ENCODE data around the gene PFDN4. TPM values are rescaled to one million over a fixed set of nuclear protein-coding genes. Genes with fewer than 3 reads are reported as not detected.

Gene PFDN4
- total RNA-seq, 4 donors from 2014 or later, result 24.0 to 38.3 (median 31.5) TPM

GRCh38 chr20:54205450-54205849 is 2.4 kb upstream of the PFDN4 start:
- intact Hi-C loops (cut with DNase I), result no loop called here
- H3K36me3 ChIP-seq, result no peaks in the 10 kb centered on the region

DNA sequence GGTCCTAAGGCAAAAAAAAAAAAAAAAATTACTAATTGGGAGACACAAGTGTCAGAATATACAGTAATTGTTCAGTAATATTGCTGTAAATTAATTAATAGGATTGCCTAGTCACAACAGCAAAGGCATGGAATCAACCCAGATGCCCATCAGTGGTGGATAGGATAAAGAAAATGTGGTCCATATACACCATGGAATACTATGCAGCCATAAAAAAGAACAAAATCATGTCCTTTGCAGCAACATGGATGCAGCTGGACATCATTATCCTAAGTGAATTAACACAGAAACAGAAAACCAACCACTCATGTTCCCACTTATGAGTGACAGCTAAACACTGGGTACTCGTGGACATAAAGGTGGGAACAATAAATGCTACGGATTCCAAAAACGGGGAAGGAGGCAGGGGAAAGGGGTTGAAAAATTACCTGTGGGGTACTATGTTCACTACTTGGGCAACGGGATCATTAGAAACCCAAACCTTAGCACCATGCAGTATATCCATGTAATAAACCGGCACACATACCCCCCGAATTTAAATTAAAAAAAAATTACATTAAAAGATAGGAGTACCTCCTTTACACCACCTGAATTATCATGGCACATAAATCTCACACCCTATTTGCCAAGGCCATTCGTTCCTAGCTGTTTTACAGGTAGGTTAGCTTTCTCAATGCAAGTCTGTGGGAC is 689 bp upstream of the PFDN4 start:
- H3K9me3 ChIP-seq, result no peaks in the 10 kb centered on the region
- TF ChIP-seq POLR2A (IDR thresholded peaks at IDR 0.05) (no peak), CTCF (IDR thresholded peaks at IDR 0.05) (no peak)
- WGBS, 2 donors, result 65 to 68% methylated on average over 7 of the region's 7 CpGs
- no peaks in the 10 kb centered on the region for H3K27me3 ChIP-seq
- H3K4me3 ChIP-seq (replicated peaks in 1 of 3), result peak overlapping the region in 1 of 3 donors; percentile 88
- H3K36me3 ChIP-seq, result no peaks in the 10 kb centered on the region
- no peak for DNase-seq
- peak overlapping the region in 2 of 3 donors; percentile 97 to 100 for H3K27ac ChIP-seq
- H3K4me1 ChIP-seq, result peaks cover 8 to 13% of the 10 kb centered on the region in 2 donors
- intact Hi-C loops (cut with DNase I), result no loop called here

More at GRCh38 chr20:54205450-54205849, 2.4 kb upstream of the PFDN4 start:
- Histone ChIP-seq H3K27me3 (no peaks in the 10 kb centered on the region), H3K4me1 (peaks cover 8 to 13% of the 10 kb centered on the region in 2 donors), H3K4me3 (replicated peaks in 1 of 3) (no peak overlapping the region), H3K27ac (no peak overlapping the region), H3K9me3 (no peaks in the 10 kb centered on the region)
- 82 to 88% methylated on average over 8 of the region's 8 CpGs for WGBS, 2 donors
- DNase-seq, result no peak
- TF ChIP-seq CTCF (IDR thresholded peaks at IDR 0.05) (no peak), POLR2A (IDR thresholded peaks at IDR 0.05) (no peak)

DNA sequence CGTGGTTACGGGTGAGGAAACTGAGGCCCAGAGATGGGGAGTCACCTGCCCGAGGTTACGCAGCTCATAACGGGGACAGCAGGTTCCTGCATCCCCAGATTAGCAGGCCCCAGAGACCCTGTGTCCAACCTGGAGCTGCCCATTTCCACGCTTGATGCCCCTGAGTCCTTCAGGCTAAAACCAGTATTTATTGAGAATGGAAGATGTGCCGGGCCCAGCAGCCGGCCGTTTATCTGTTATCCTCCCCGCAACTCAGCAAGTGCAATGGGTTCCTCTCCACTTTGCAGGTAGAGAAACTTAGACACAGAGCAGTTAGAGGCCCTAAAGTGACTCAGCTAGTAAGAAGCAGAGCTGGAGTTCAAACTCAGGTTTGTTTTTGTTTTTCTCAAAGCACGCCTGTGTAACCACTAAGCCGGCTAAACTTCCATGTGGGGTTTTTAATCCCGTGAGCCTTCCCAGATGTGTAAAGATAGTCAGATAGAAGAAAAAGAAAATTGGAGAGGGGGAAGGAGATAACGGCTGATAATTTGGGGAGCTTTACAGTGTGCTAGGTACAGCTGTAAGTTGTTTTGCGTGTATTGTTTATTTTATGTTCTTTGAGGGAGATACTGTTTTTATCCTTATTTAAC is 775 bp downstream of the PFDN4 start:
- WGBS, 2 donors, result 2 to 3% methylated on average over 11 to 12 of the region's 15 CpGs

DNA sequence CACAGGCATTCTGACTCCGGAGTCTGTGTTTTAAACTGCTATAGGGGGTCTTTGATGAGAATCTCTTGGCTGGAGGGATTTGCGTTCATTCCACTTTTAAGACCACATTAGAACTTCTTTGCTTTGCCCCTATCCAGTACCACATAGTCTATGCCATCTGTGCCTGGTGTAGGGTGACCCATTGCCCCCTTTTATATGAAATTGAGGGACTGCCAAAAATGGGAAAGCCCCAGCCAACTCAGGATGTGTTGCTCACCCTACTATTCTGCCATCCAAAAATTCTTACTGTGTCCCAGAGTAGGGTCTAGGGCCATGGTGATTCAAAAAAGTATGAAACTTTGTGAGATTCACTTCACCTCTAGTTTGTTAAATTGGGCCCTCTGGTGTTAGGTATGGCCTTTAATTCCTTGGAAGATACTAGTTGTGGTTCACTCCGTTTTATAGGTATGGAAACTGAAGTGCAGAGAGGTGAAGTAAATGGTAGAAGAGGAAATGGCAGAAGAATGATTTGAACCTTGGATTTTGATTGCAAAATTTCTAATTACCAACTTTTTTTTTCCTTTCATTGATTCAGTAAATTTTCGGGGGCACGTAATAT is 1.4 kb downstream of the PFDN4 start:
- H3K36me3 ChIP-seq, result no peaks in the 10 kb centered on the region
- no peaks in the 10 kb centered on the region for H3K9me3 ChIP-seq
- TF ChIP-seq CTCF (IDR thresholded peaks at IDR 0.05), result no peak
- no peak for TF ChIP-seq POLR2A (IDR thresholded peaks at IDR 0.05)
- H3K4me1 ChIP-seq, result peaks cover 8 to 13% of the 10 kb centered on the region in 2 donors
- no peak overlapping the region for H3K27ac ChIP-seq
- intact Hi-C loops (cut with DNase I), result no loop called here
- no peak for DNase-seq
- WGBS, 2 donors, result 75 to 83% methylated on average over 5 of the region's 5 CpGs
- H3K4me3 ChIP-seq (replicated peaks in 1 of 3), result peak overlapping the region in 1 of 3 donors; percentile 88
- no peaks in the 10 kb centered on the region for H3K27me3 ChIP-seq

More for the DNA sequence above, 775 bp downstream of the PFDN4 start:
- H3K36me3 ChIP-seq, result no peaks in the 10 kb centered on the region
- H3K27ac ChIP-seq, result peak overlapping the region in 2 of 3 donors; percentile 97 to 100
- H3K4me3 ChIP-seq (replicated peaks in 1 of 3), result peak overlapping the region; percentile 87 to 88 (median 88)
- TF ChIP-seq CTCF (IDR thresholded peaks at IDR 0.05) (no peak), POLR2A (IDR thresholded peaks at IDR 0.05) (no peak)
- intact Hi-C loops (cut with DNase I), result no loop called here
- peaks cover 8 to 13% of the 10 kb centered on the region in 2 donors for H3K4me1 ChIP-seq
- no peak for DNase-seq
- no peaks in the 10 kb centered on the region for H3K27me3 ChIP-seq
- no peaks in the 10 kb centered on the region for H3K9me3 ChIP-seq

DNA sequence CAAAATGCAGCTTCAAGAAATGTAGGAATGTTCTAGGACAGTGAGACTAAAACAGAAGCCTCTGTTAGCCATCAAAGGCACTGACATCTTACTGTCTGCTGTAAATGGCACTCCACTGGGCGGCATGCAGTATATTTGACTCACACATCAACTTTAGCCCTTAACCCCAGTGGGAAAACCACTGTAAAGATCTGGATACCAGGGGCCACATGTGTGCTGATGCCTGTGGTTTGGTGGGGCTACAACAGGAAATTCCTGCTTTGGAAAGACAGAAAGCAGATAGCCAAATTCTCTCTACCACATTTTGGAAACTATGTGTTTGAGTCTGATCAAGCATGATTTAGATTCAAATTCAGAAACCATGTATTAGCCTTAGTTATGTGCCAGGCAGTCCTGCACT is 4.3 kb downstream of the PFDN4 start:
- Histone ChIP-seq H3K4me3 (replicated peaks in 1 of 3) (no peak overlapping the region), H3K27me3 (no peaks in the 10 kb centered on the region), H3K9me3 (no peaks in the 10 kb centered on the region), H3K27ac (no peak overlapping the region), H3K36me3 (no peaks in the 10 kb centered on the region), H3K4me1 (peaks cover 8 to 13% of the 10 kb centered on the region in 2 donors)
- no peak for TF ChIP-seq CTCF (IDR thresholded peaks at IDR 0.05)
- 80 to 91% methylated on average over 1 of the region's 1 CpG for WGBS, 2 donors
- DNase-seq, result no peak
- intact Hi-C loops (cut with DNase I), result no loop called here

Data from thyroid gland (tissue), 4 donors.